HepG2 (cell line): Measurements from ENCODE around the gene CUL4B. TPM values are rescaled to one million over a fixed set of nuclear protein-coding genes. Genes with fewer than 3 reads are reported as not detected.

Source experiments
- ARHGAP35 ChIP-seq: sonication (generic); formaldehyde crosslinking; IDR thresholded peaks from 2 replicates; pipeline ENCODE4 v1.9.0; 2022; ENCODE audit warnings: mild to moderate bottlenecking, inconsistent platforms, moderate library complexity, missing genetic modification reagents, borderline replicate concordance
- ARNTL ChIP-seq: sonication (generic); formaldehyde crosslinking; IDR thresholded peaks from 2 replicates; pipeline ENCODE4 v1.4.0; 2020; ENCODE audit warnings: mild to moderate bottlenecking, missing genetic modification reagents
- EP300 ChIP-seq, 3 experiments: sonication (generic) in 1 of 3; formaldehyde crosslinking in 1 of 3; IDR thresholded peaks; 2 replicates each; pipeline versions ENCODE4 v1.5.1 to v1.6.1; 2011 to 2020; ENCODE audit warnings: low read depth in 2 of 3, low read length in 2 of 3, borderline replicate concordance in 1 of 3, improper control_type of control experiment in 1 of 3, mild to moderate bottlenecking in 1 of 3, missing genetic modification reagents in 1 of 3, moderate library complexity in 1 of 3
- JUN ChIP-seq: sonication (generic); formaldehyde crosslinking; IDR thresholded peaks from 2 replicates; pipeline ENCODE4 v1.4.0; 2020; ENCODE audit warnings: mild to moderate bottlenecking, missing genetic modification reagents
- KDM3A ChIP-seq: IDR thresholded peaks from 2 replicates; pipeline ENCODE4 v1.6.1; 2018; ENCODE audit warnings: low read depth, missing compliant biosample characterization
- NCOA5 ChIP-seq: sonication (generic); formaldehyde crosslinking; IDR thresholded peaks from 2 replicates; pipeline ENCODE4 v1.4.0; 2020; ENCODE audit warnings: missing genetic modification reagents
- NFKB2 ChIP-seq: sonication (generic); formaldehyde crosslinking; IDR thresholded peaks from 2 replicates; pipeline ENCODE4 v1.4.0; 2020; ENCODE audit warnings: missing genetic modification reagents, borderline replicate concordance
- NRL ChIP-seq: sonication (generic); formaldehyde crosslinking; IDR thresholded peaks from 2 replicates; pipeline ENCODE4 v1.5.0; 2020; ENCODE audit warnings: missing genetic modification reagents, mild to moderate bottlenecking, moderate library complexity, borderline replicate concordance
- PHF21A ChIP-seq: sonication (generic); formaldehyde crosslinking; IDR thresholded peaks from 2 replicates; pipeline ENCODE4 v1.5.0; 2020; ENCODE audit warnings: mild to moderate bottlenecking, missing genetic modification reagents
- PLRG1 ChIP-seq: fragments of 450-650 bp; conservative IDR thresholded peaks from 2 replicates; pipeline ENCODE4 v1.6.1; 2016
- PPARG ChIP-seq: conservative IDR thresholded peaks from 2 replicates; pipeline ENCODE4 v1.6.1; 2016; ENCODE audit warnings: missing biosample characterization, missing genetic modification reagents
- TGIF2 ChIP-seq: IDR thresholded peaks from 2 replicates; pipeline ENCODE4 v1.6.1; 2016; ENCODE audit warnings: control low read depth, missing compliant biosample characterization
- ZBTB1 ChIP-seq: sonication (generic); formaldehyde crosslinking; IDR thresholded peaks from 2 replicates; pipeline ENCODE4 v1.4.0; 2020; ENCODE audit warnings: missing genetic modification reagents, borderline replicate concordance
- ZFP37 ChIP-seq: sonication (generic); formaldehyde crosslinking; IDR thresholded peaks from 2 replicates; pipeline ENCODE4 v1.4.0; 2020; ENCODE audit warnings: missing genetic modification reagents, borderline replicate concordance
- ZNF468 ChIP-seq: sonication (generic); formaldehyde crosslinking; IDR thresholded peaks from 2 replicates; pipeline ENCODE4 v1.8.0; 2022; ENCODE audit warnings: mild to moderate bottlenecking, moderate library complexity, missing genetic modification reagents
- ZNF678 ChIP-seq: sonication (generic); formaldehyde crosslinking; IDR thresholded peaks from 2 replicates; pipeline ENCODE4 v1.4.0; 2020; ENCODE audit warnings: mild to moderate bottlenecking, missing genetic modification reagents
- ZNF766 ChIP-seq: sonication (generic); formaldehyde crosslinking; IDR thresholded peaks from 2 replicates; pipeline ENCODE4 v1.5.0; 2020; ENCODE audit warnings: missing genetic modification reagents, borderline replicate concordance
- ZNF790 ChIP-seq: sonication (generic); formaldehyde crosslinking; IDR thresholded peaks from 2 replicates; pipeline ENCODE4 v1.8.0; 2022; ENCODE audit warnings: missing genetic modification reagents, mild to moderate bottlenecking, borderline replicate concordance
- ZNF878 ChIP-seq: sonication (generic); formaldehyde crosslinking; IDR thresholded peaks from 2 replicates; pipeline ENCODE4 v1.8.1; 2023; ENCODE audit warnings: mild to moderate bottlenecking, missing genetic modification reagents, moderate library complexity
- polyA plus RNA-seq, 8 experiments: library from polyadenylated mRNA; depleted of rRNA in 3 of 8; stranded (reverse) in 7 of 8; unstranded in 1 of 8; fragments of >200 nt; fragmentation: Illumina TruSeq in 4 of 8; extraction: Trizol in 4 of 8; gene quantifications; 2 replicates each; pipeline versions ENCODE4 v1.2.1 to v1.2.3, GENCODE V29; 2011 to 2016; ENCODE audit warnings: low read depth in 4 of 8, missing spikeins in 1 of 8, mixed read lengths in 1 of 8; ENCODE audit not compliant: insufficient read depth in 1 of 8
- total RNA-seq, 5 experiments: library from RNA; depleted of rRNA; stranded (reverse); fragments of >200 nt; fragmentation: Illumina TruSeq; extraction: Trizol; gene quantifications; 2 replicates each; pipeline ENCODE4 v1.2.3, GENCODE V29; 2016; ENCODE audit warnings: low read depth in 1 of 5
- TF ChIP-seq, protein P1 (sequence below): IDR thresholded peaks from 2 replicates; pipeline ENCODE4 v1.6.1; 2016; ENCODE audit warnings: missing compliant biosample characterization, missing genetic modification reagents, borderline replicate concordance
- TF ChIP-seq, protein P2 (sequence below): sonication (generic); formaldehyde crosslinking; IDR thresholded peaks from 2 replicates; pipeline ENCODE4 v1.4.0; 2020; ENCODE audit warnings: mild to moderate bottlenecking, missing genetic modification reagents
- TF ChIP-seq, protein P3 (sequence below): sonication (generic); formaldehyde crosslinking; IDR thresholded peaks from 2 replicates; pipeline ENCODE4 v1.5.0; 2020; ENCODE audit warnings: missing genetic modification reagents
- TF ChIP-seq, protein P4 (sequence below): sonication (generic); formaldehyde crosslinking; IDR thresholded peaks from 2 replicates; pipeline ENCODE4 v1.8.0; 2023; ENCODE audit warnings: mild to moderate bottlenecking, missing genetic modification reagents
- TF ChIP-seq, protein P5 (sequence below): sonication (generic); formaldehyde crosslinking; IDR thresholded peaks from 2 replicates; pipeline ENCODE4 v1.4.0; 2020; ENCODE audit warnings: mild to moderate bottlenecking, missing genetic modification reagents

Gene CUL4B
- total and polyA plus RNA-seq, 2 of the 13 experiments (the other 11 are each of a cell fraction or from before 2014, with no cell fraction given), result 21.6 to 28.5 TPM

DNA sequence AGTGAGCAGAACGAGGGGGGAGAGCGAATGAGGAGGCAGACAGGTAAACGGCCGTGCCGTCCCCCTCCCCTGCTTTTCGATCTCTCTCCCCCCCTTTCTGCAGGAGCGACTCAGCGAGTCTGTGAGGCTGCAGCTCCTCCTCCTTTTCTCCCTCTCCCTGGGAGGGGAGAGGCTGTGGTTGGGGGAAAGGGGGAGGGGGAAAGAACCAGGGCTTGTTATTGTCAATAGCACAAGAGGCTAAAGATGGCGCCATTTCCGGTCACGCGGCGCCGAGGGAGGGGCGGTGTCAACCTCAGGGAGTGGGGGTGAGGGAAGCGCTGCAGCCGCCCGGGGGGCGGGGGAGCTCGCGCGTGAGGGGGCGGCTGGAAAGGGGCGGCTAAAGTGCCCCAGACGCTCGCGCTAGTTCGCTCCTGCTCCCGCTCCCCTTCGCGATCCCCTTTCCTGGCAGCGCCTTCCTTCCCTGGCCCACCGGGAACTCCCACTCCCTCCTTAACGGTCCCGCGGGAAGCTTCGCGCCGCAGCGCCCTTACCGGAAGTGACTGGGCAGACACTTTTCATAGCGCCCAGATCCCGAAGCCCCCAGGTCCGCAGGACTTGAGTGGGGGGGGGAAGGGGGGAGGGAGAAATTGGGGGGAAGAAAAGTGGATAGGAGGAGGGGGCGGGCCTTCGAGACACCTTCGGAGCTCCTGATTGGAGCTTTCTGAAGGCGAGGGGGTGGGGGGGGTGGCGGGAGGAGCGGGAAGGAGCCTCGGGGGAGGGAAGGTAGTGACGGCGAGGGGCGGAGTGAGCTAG lies at the start of gene CUL4B (continued):
- TF ChIP-seq, protein P1, sequence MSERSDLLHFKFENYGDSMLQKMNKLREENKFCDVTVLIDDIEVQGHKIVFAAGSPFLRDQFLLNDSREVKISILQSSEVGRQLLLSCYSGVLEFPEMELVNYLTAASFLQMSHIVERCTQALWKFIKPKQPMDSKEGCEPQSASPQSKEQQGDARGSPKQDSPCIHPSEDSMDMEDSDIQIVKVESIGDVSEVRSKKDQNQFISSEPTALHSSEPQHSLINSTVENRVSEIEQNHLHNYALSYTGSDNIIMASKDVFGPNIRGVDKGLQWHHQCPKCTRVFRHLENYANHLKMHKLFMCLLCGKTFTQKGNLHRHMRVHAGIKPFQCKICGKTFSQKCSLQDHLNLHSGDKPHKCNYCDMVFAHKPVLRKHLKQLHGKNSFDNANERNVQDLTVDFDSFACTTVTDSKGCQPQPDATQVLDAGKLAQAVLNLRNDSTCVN (CRISPR knock-in tag), result no peak
- no peak for TF ChIP-seq ZNF678
- TF ChIP-seq ZNF468 (CRISPR knock-in tag), result no peak
- no peak for TF ChIP-seq NCOA5 (CRISPR knock-in tag)
- TF ChIP-seq ZFP37 (CRISPR knock-in tag), result no peak
- no peak for TF ChIP-seq PHF21A (CRISPR knock-in tag)
- no peak for TF ChIP-seq NRL (CRISPR knock-in tag)
- TF ChIP-seq, protein P2, sequence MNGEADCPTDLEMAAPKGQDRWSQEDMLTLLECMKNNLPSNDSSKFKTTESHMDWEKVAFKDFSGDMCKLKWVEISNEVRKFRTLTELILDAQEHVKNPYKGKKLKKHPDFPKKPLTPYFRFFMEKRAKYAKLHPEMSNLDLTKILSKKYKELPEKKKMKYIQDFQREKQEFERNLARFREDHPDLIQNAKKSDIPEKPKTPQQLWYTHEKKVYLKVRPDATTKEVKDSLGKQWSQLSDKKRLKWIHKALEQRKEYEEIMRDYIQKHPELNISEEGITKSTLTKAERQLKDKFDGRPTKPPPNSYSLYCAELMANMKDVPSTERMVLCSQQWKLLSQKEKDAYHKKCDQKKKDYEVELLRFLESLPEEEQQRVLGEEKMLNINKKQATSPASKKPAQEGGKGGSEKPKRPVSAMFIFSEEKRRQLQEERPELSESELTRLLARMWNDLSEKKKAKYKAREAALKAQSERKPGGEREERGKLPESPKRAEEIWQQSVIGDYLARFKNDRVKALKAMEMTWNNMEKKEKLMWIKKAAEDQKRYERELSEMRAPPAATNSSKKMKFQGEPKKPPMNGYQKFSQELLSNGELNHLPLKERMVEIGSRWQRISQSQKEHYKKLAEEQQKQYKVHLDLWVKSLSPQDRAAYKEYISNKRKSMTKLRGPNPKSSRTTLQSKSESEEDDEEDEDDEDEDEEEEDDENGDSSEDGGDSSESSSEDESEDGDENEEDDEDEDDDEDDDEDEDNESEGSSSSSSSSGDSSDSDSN (CRISPR knock-in tag), result peak; percentile 15; the same call in 1 of the 2 replicates
- TF ChIP-seq ARNTL, result peak; percentile 71
- no peak for TF ChIP-seq ZNF878 (CRISPR knock-in tag)
- TF ChIP-seq, protein P3, sequence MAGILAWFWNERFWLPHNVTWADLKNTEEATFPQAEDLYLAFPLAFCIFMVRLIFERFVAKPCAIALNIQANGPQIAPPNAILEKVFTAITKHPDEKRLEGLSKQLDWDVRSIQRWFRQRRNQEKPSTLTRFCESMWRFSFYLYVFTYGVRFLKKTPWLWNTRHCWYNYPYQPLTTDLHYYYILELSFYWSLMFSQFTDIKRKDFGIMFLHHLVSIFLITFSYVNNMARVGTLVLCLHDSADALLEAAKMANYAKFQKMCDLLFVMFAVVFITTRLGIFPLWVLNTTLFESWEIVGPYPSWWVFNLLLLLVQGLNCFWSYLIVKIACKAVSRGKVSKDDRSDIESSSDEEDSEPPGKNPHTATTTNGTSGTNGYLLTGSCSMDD (CRISPR knock-in tag), result no peak
- TF ChIP-seq, protein P4, sequence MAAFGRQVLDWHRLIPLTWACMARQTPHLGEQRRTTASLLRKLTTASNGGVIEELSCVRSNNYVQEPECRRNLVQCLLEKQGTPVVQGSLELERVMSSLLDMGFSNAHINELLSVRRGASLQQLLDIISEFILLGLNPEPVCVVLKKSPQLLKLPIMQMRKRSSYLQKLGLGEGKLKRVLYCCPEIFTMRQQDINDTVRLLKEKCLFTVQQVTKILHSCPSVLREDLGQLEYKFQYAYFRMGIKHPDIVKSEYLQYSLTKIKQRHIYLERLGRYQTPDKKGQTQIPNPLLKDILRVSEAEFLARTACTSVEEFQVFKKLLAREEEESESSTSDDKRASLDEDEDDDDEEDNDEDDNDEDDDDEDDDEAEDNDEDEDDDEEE (CRISPR knock-in tag), result no peak
- TF ChIP-seq ZNF766 (CRISPR knock-in tag), result no peak
- no peak for TF ChIP-seq JUN (CRISPR knock-in tag)
- TF ChIP-seq, protein P5, sequence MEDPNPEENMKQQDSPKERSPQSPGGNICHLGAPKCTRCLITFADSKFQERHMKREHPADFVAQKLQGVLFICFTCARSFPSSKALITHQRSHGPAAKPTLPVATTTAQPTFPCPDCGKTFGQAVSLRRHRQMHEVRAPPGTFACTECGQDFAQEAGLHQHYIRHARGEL (CRISPR knock-in tag), result no peak
- TF ChIP-seq PLRG1, result no peak
- 0 out of 2 replicates have a peak, but pooled peaks have one; percentile 28 for TF ChIP-seq NFKB2 (CRISPR knock-in tag)
- TF ChIP-seq ARHGAP35, result no peak
- no peak for TF ChIP-seq ZBTB1 (CRISPR knock-in tag)
- peak in 1 of 2 experiments; percentile 29; a peak in 1 of 4 replicates for TF ChIP-seq EP300 (IDR thresholded peaks at IDR 0.05; ENCODE audit: low read depth in 2 of 2, low read length in 2 of 2)
- TF ChIP-seq EP300 (CRISPR knock-in tag; IDR thresholded peaks at IDR 0.05; ENCODE audit: borderline replicate concordance), result no peak; the same call in 1 of the 2 replicates
- TF ChIP-seq KDM3A (CRISPR knock-in tag), result no peak
- TF ChIP-seq ZNF790 (CRISPR knock-in tag), result no peak
- no peak for TF ChIP-seq PPARG (CRISPR knock-in tag)
- TF ChIP-seq TGIF2 (CRISPR knock-in tag), result no peak
